Uterus (tissue), 2 donors: Measurements from ENCODE around the gene JPH3.

Experiments
- POLR2A ChIP-seq, 2 donors: fragments of 450-650 bp; IDR thresholded peaks; one replicate each; pipeline ENCODE4 v1.6.1; 2016; ENCODE audit warnings: antibody characterized with exemption in 2 of 2, mild to moderate bottlenecking in 1 of 2, moderate library complexity in 1 of 2
- TF ChIP-seq, protein P1 (sequence below), 4 experiments: fragments of 200-600 bp in 2 of 4; fragments of 450-650 bp in 2 of 4; sonication (generic) in 2 of 4; IDR thresholded peaks; one replicate each; pipeline ENCODE4 v1.5.1; 2016 to 2019; ENCODE audit warnings: antibody characterized with exemption in 4 of 4, mild to moderate bottlenecking in 2 of 4, moderate library complexity in 1 of 4

DNA sequence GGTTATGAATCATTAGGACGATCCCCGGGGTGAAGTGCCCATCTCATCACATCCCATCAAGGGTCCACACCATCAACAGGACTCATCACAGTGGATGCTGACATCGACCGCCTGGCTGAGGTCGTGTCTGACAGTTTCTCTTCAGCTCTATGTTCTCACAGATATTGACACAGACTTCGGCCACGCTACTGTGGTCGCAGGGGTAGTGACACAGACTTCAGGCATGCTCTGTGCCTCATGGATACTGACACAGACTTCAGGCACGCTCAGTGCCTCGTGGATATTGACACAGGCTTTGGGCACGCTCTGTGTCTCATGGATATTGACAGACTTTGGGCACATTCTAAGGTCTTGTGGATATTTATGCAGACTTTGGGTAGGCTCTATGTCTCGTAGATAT, 113.3 kb downstream of the JPH3 start:
- TF ChIP-seq, protein P1, sequence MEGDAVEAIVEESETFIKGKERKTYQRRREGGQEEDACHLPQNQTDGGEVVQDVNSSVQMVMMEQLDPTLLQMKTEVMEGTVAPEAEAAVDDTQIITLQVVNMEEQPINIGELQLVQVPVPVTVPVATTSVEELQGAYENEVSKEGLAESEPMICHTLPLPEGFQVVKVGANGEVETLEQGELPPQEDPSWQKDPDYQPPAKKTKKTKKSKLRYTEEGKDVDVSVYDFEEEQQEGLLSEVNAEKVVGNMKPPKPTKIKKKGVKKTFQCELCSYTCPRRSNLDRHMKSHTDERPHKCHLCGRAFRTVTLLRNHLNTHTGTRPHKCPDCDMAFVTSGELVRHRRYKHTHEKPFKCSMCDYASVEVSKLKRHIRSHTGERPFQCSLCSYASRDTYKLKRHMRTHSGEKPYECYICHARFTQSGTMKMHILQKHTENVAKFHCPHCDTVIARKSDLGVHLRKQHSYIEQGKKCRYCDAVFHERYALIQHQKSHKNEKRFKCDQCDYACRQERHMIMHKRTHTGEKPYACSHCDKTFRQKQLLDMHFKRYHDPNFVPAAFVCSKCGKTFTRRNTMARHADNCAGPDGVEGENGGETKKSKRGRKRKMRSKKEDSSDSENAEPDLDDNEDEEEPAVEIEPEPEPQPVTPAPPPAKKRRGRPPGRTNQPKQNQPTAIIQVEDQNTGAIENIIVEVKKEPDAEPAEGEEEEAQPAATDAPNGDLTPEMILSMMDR (IDR thresholded peaks at IDR 0.05), result no peak
- no peak for TF ChIP-seq POLR2A (IDR thresholded peaks at IDR 0.05)
